HepG2 (cell line): ENCODE data around the gene VAV2. TPM values are rescaled to one million over a fixed set of nuclear protein-coding genes. Genes with fewer than 3 reads are reported as not detected.

ENCODE experiments used
- CBX1 ChIP-seq: IDR thresholded peaks from one replicate; pipeline ENCODE4 v1.6.1; 2016; ENCODE audit warnings: antibody characterized with exemption, low read depth
- FLYWCH1 ChIP-seq: sonication (generic); formaldehyde crosslinking; IDR thresholded peaks from 2 replicates; pipeline ENCODE4 v1.8.1; 2023; ENCODE audit warnings: mild to moderate bottlenecking, missing genetic modification reagents
- FOSL1 ChIP-seq: sonication (generic); formaldehyde crosslinking; IDR thresholded peaks from 2 replicates; pipeline ENCODE4 v1.9.0; 2021; ENCODE audit warnings: missing genetic modification reagents, borderline replicate concordance
- FOSL2 ChIP-seq: sonication (generic); formaldehyde crosslinking; IDR thresholded peaks from 2 replicates; pipeline ENCODE4 v1.4.0; 2020; ENCODE audit warnings: missing genetic modification reagents
- HNF4A ChIP-seq: sonication (generic); formaldehyde crosslinking; IDR thresholded peaks from 2 replicates; pipeline ENCODE4 v1.4.0; 2020; ENCODE audit warnings: missing genetic modification reagents
- HNRNPUL1 ChIP-seq: fragments of 200-400 bp; formaldehyde crosslinking; IDR thresholded peaks from 2 replicates; pipeline ENCODE4 v1.6.1; 2017; ENCODE audit warnings: low read depth, mild to moderate bottlenecking, low read length, moderate library complexity
- NCOA5 ChIP-seq: sonication (generic); formaldehyde crosslinking; IDR thresholded peaks from 2 replicates; pipeline ENCODE4 v1.4.0; 2020; ENCODE audit warnings: missing genetic modification reagents
- NFRKB ChIP-seq: fragments of 450-650 bp; IDR thresholded peaks from 2 replicates; pipeline ENCODE4 v1.6.1; 2017
- TBL1XR1 ChIP-seq: fragments of 150-350 bp; IDR thresholded peaks from 2 replicates; pipeline ENCODE4 v1.6.1; 2014; ENCODE audit warnings: borderline replicate concordance, low read length; ENCODE audit not compliant: partially characterized antibody
- TSC22D2 ChIP-seq: sonication (generic); formaldehyde crosslinking; IDR thresholded peaks from 2 replicates; pipeline ENCODE4 v1.5.1; 2020; ENCODE audit warnings: missing genetic modification reagents, mild to moderate bottlenecking, borderline replicate concordance
- YY1 ChIP-seq: IDR thresholded peaks from 2 replicates; pipeline ENCODE4 v1.6.1; 2011; ENCODE audit warnings: low read length, low read depth, moderate library complexity, mild to moderate bottlenecking; ENCODE audit not compliant: insufficient read depth, insufficient replicate concordance
- ZFP36L2 ChIP-seq: sonication (generic); formaldehyde crosslinking; IDR thresholded peaks from 2 replicates; pipeline ENCODE4 v1.4.0; 2020; ENCODE audit warnings: missing genetic modification reagents
- ZHX1 ChIP-seq: sonication (generic); formaldehyde crosslinking; IDR thresholded peaks from 2 replicates; pipeline ENCODE4 v1.8.1; 2022; ENCODE audit warnings: low read depth, mild to moderate bottlenecking, missing genetic modification reagents
- ZNF263 ChIP-seq: sonication (generic); formaldehyde crosslinking; IDR thresholded peaks from 2 replicates; pipeline ENCODE4 v1.4.0; 2020; ENCODE audit warnings: missing genetic modification reagents
- ZNF329 ChIP-seq: sonication (generic); formaldehyde crosslinking; IDR thresholded peaks from 2 replicates; pipeline ENCODE4 v1.9.0; 2021; ENCODE audit warnings: low read depth, mild to moderate bottlenecking, missing genetic modification reagents
- ZNF367 ChIP-seq: sonication (generic); formaldehyde crosslinking; IDR thresholded peaks from 2 replicates; pipeline ENCODE4 v1.4.0; 2020; ENCODE audit warnings: missing genetic modification reagents, borderline replicate concordance
- ZNF563 ChIP-seq: sonication (generic); formaldehyde crosslinking; IDR thresholded peaks from 2 replicates; pipeline ENCODE4 v1.8.0; 2022; ENCODE audit warnings: mild to moderate bottlenecking, moderate library complexity, missing genetic modification reagents
- ZNF737 ChIP-seq: sonication (generic); formaldehyde crosslinking; IDR thresholded peaks from 2 replicates; pipeline ENCODE4 v1.5.0; 2020; ENCODE audit warnings: missing genetic modification reagents, mild to moderate bottlenecking, borderline replicate concordance
- ZNF879 ChIP-seq: sonication (generic); formaldehyde crosslinking; IDR thresholded peaks from 2 replicates; pipeline ENCODE4 v1.8.1; 2023; ENCODE audit warnings: missing genetic modification reagents
- ZSCAN9 ChIP-seq: IDR thresholded peaks from 2 replicates; pipeline ENCODE4 v1.6.1; 2016; ENCODE audit warnings: borderline replicate concordance
- polyA plus RNA-seq, 8 experiments: library from polyadenylated mRNA; depleted of rRNA in 3 of 8; stranded (reverse) in 7 of 8; unstranded in 1 of 8; fragments of >200 nt; fragmentation: Illumina TruSeq in 4 of 8; extraction: Trizol in 4 of 8; gene quantifications; 2 replicates each; pipeline versions ENCODE4 v1.2.1 to v1.2.3, GENCODE V29; 2011 to 2016; ENCODE audit warnings: low read depth in 4 of 8, missing spikeins in 1 of 8, mixed read lengths in 1 of 8; ENCODE audit not compliant: insufficient read depth in 1 of 8
- total RNA-seq, 5 experiments: library from RNA; depleted of rRNA; stranded (reverse); fragments of >200 nt; fragmentation: Illumina TruSeq; extraction: Trizol; gene quantifications; 2 replicates each; pipeline ENCODE4 v1.2.3, GENCODE V29; 2016; ENCODE audit warnings: low read depth in 1 of 5
- TF ChIP-seq, protein P1 (sequence below): sonication (generic); formaldehyde crosslinking; IDR thresholded peaks from 2 replicates; pipeline ENCODE4 v1.4.0; 2020; ENCODE audit warnings: mild to moderate bottlenecking, missing genetic modification reagents
- TF ChIP-seq, protein P2 (sequence below): IDR thresholded peaks from 2 replicates; pipeline ENCODE4 v1.6.1; 2016
- TF ChIP-seq, protein P3 (sequence below): sonication (generic); formaldehyde crosslinking; IDR thresholded peaks from 2 replicates; pipeline ENCODE4 v1.5.0; 2020; ENCODE audit warnings: mild to moderate bottlenecking, low read depth, missing genetic modification reagents, borderline replicate concordance

Gene VAV2
- total and polyA plus RNA-seq, 2 of the 13 experiments (the other 11 are each of a cell fraction or from before 2014, with no cell fraction given): 22.5 to 22.9 TPM

DNA sequence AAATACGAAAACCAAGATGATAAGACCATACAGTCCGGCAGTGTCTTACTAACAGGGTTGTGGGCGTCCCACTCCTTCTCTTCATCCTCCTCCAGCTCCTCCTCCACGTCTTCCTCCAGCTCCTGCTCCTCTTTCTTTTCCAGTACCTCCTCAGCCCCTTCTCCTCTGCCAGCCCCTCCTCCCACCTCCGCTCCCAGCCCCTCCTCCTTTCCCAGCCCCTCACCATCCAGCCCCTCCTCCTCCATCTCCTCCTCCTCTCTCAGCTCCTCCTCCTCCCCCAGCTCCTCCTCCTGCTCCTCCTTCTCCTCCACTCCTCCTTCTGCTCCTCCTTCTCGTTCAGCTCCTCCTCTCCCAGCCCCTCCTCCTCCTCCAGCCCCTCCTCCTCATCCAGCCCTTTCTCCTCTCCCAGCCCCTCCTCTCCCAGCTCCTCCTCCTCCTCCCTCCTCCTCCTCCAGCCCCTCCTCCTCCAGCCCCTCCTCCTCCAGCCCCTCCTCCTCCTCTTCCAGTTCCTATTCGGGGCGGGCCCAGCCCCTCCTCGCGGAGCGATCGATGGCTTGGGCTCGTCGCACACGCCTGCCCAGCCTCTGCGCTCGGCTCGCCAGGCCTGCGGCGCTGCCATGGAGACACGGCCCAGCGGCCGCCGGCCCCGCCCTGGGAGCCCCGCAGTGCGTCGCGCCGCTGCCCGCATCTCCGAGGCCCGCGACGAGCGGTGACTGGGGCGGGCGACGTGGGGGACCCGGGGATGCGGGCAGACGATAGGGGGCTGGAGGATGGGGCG lies 32.9 kb upstream of the VAV2 start, which contains the start of gene BRD3OS (continued):
- TF ChIP-seq, protein P1, sequence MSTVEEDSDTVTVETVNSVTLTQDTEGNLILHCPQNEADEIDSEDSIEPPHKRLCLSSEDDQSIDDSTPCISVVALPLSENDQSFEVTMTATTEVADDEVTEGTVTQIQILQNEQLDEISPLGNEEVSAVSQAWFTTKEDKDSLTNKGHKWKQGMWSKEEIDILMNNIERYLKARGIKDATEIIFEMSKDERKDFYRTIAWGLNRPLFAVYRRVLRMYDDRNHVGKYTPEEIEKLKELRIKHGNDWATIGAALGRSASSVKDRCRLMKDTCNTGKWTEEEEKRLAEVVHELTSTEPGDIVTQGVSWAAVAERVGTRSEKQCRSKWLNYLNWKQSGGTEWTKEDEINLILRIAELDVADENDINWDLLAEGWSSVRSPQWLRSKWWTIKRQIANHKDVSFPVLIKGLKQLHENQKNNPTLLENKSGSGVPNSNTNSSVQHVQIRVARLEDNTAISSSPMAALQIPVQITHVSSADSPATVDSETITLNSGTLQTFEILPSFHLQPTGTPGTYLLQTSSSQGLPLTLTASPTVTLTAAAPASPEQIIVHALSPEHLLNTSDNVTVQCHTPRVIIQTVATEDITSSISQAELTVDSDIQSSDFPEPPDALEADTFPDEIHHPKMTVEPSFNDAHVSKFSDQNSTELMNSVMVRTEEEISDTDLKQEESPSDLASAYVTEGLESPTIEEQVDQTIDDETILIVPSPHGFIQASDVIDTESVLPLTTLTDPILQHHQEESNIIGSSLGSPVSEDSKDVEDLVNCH (CRISPR knock-in tag): 0 out of 2 replicates have a peak, but pooled peaks have one; percentile 59
- TF ChIP-seq HNRNPUL1: no peak
- TF ChIP-seq YY1: peak; percentile 86
- no peak for TF ChIP-seq CBX1
- peak; percentile 40; the same call in 1 of the 2 replicates for TF ChIP-seq ZNF563
- TF ChIP-seq, protein P2, sequence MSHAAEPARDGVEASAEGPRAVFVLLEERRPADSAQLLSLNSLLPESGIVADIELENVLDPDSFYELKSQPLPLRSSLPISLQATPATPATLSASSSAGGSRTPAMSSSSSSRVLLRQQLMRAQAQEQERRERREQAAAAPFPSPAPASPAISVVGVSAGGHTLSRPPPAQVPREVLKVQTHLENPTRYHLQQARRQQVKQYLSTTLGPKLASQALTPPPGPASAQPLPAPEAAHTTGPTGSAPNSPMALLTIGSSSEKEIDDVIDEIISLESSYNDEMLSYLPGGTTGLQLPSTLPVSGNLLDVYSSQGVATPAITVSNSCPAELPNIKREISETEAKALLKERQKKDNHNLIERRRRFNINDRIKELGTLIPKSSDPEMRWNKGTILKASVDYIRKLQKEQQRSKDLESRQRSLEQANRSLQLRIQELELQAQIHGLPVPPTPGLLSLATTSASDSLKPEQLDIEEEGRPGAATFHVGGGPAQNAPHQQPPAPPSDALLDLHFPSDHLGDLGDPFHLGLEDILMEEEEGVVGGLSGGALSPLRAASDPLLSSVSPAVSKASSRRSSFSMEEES: no peak
- TF ChIP-seq ZHX1 (CRISPR knock-in tag): no peak
- TF ChIP-seq TSC22D2 (CRISPR knock-in tag): no peak
- peak; percentile 86 for TF ChIP-seq ZNF263 (CRISPR knock-in tag)
- peak; percentile 20 for TF ChIP-seq TBL1XR1
- no peak for TF ChIP-seq ZNF737 (CRISPR knock-in tag)
- TF ChIP-seq ZNF329: no peak
- TF ChIP-seq NCOA5: no peak
- TF ChIP-seq FOSL1: no peak
- TF ChIP-seq FLYWCH1: no peak
- TF ChIP-seq, protein P3, sequence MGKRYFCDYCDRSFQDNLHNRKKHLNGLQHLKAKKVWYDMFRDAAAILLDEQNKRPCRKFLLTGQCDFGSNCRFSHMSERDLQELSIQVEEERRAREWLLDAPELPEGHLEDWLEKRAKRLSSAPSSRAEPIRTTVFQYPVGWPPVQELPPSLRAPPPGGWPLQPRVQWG (CRISPR knock-in tag): no peak
- TF ChIP-seq NFRKB: no peak
- peak; percentile 27; the same call in 1 of the 2 replicates for TF ChIP-seq ZSCAN9 (CRISPR knock-in tag)
- TF ChIP-seq HNF4A: no peak
- TF ChIP-seq ZNF879 (CRISPR knock-in tag): no peak
- no peak for TF ChIP-seq ZNF367
- no peak for TF ChIP-seq ZFP36L2
- peak; percentile 15; the same call in 1 of the 2 replicates for TF ChIP-seq FOSL2
